IMR-90 (cell line): ENCODE results near the gene DISC1. TPM values are rescaled to one million over a fixed set of nuclear protein-coding genes. Genes with fewer than 3 reads are reported as not detected.

Source experiments
- ATAC-seq: fragments of 200-7000 bp; cut with Tn5 transposase; 2 replicates; pipeline ENCODE4 v1.9.1; 2020; ENCODE audit warnings: low read depth, mild to moderate bottlenecking, moderate library complexity
- BruUV-seq: library from RNA; stranded (reverse); fragments of 400-500 nt; replicated peaks from 2 replicates; lab custom pipeline; 2021; lab: Mats Ljungman, UMichigan
- CTCF ChIA-PET: fragments of 300-600 bp; formaldehyde crosslinking; extraction: SDS; loops from one replicate; lab custom pipeline; 2021; ENCODE audit warnings: antibody characterized with exemption; lab: Yijun Ruan, JAX
- POLR2A ChIA-PET: fragments of 300-600 bp; sonication (Branson Sonifier 250); formaldehyde crosslinking; loops from one replicate; lab custom pipeline; 2022; ENCODE audit warnings: antibody characterized with exemption; ENCODE audit not compliant: unreplicated experiment; lab: Charles Lee
- DNase-seq: peaks from one replicate; pipeline ENCODE4 v3.0.0; 2013
- H2AFZ ChIP-seq: replicated peaks from 2 replicates; pipeline ENCODE3; 2013; ENCODE audit warnings: low read length, mild to moderate bottlenecking; ENCODE audit not compliant: poor library complexity
- H2AK5ac ChIP-seq: 2 replicates; pipeline ENCODE4 v1.6.1; 2013; ENCODE audit warnings: low read depth, low read length, inconsistent platforms
- H2AK9ac ChIP-seq: replicated peaks from 2 replicates; pipeline ENCODE3; 2013; ENCODE audit warnings: mild to moderate bottlenecking, low read depth, low read length, moderate library complexity; ENCODE audit not compliant: poor library complexity
- H2BK120ac ChIP-seq: 2 replicates; pipeline ENCODE4 v1.6.1; 2013; ENCODE audit warnings: low read depth, low read length, inconsistent platforms
- H2BK15ac ChIP-seq: 3 replicates; pipeline ENCODE4 v1.6.1; 2013; ENCODE audit warnings: low read depth, low read length, inconsistent platforms
- H2BK20ac ChIP-seq: 2 replicates; pipeline ENCODE4 v1.6.1; 2013; ENCODE audit warnings: low read depth, mild to moderate bottlenecking, inconsistent platforms, low read length, moderate library complexity
- H2BK5ac ChIP-seq: 2 replicates; pipeline ENCODE4 v1.6.1; 2013; ENCODE audit warnings: mild to moderate bottlenecking, low read depth, low read length, inconsistent platforms; ENCODE audit not compliant: poor library complexity, severe bottlenecking
- H3K14ac ChIP-seq: replicated peaks from 2 replicates; pipeline ENCODE4 v1.6.1; 2013; ENCODE audit warnings: low read depth, low read length, inconsistent platforms
- H3K18ac ChIP-seq: 2 replicates; pipeline ENCODE4 v1.6.1; 2013; ENCODE audit warnings: low read depth, low read length, control low read depth
- H3K23ac ChIP-seq: 2 replicates; pipeline ENCODE4 v1.6.1; 2013; ENCODE audit warnings: low read depth, low read length, inconsistent platforms
- H3K27ac ChIP-seq: 2 replicates; pipeline ENCODE4 v1.5.1; 2013; ENCODE audit warnings: mild to moderate bottlenecking, control low read depth, low read length; ENCODE audit not compliant: insufficient read depth
- H3K27me3 ChIP-seq: 2 replicates; pipeline ENCODE4 v1.6.1; 2013; ENCODE audit warnings: low read length; ENCODE audit not compliant: control insufficient read depth, insufficient read depth
- H3K36me3 ChIP-seq: 2 replicates; pipeline ENCODE4 v1.6.1; 2013; ENCODE audit warnings: low read length, mixed read lengths; ENCODE audit not compliant: control insufficient read depth, insufficient read depth
- H3K4ac ChIP-seq: 2 replicates; pipeline ENCODE4 v1.6.1; 2013; ENCODE audit warnings: low read depth, low read length, inconsistent platforms
- H3K4me1 ChIP-seq: 2 replicates; pipeline ENCODE4 v1.6.1; 2013; ENCODE audit warnings: low read length, mixed read lengths; ENCODE audit not compliant: control insufficient read depth, insufficient read depth
- H3K4me2 ChIP-seq: 2 replicates; pipeline ENCODE4 v1.6.1; 2013; ENCODE audit warnings: low read depth, mild to moderate bottlenecking, control low read depth, low read length, moderate library complexity
- H3K4me3 ChIP-seq: 2 replicates; pipeline ENCODE4 v1.5.1; 2013; ENCODE audit warnings: low read depth, mild to moderate bottlenecking, control low read depth, low read length, moderate library complexity; ENCODE audit not compliant: insufficient read depth
- H3K56ac ChIP-seq: 2 replicates; pipeline ENCODE4 v1.6.1; 2013; ENCODE audit warnings: low read length, inconsistent platforms; ENCODE audit not compliant: insufficient read depth; ENCODE audit errors: extremely low read depth
- H3K79me1 ChIP-seq, 2 experiments: 2 replicates each; pipeline ENCODE4 v1.6.1; 2013; ENCODE audit warnings: low read length in 2 of 2, inconsistent platforms in 1 of 2, low read depth in 1 of 2
- H3K9ac ChIP-seq: 2 replicates; pipeline ENCODE4 v1.6.1; 2013; ENCODE audit warnings: low read depth, low read length, control low read depth
- H3K9me1 ChIP-seq: 2 replicates; pipeline ENCODE4 v1.6.1; 2013; ENCODE audit warnings: low read length, inconsistent platforms; ENCODE audit not compliant: insufficient read depth
- H3K9me3 ChIP-seq: 2 replicates; pipeline ENCODE4 v1.6.1; 2013; ENCODE audit warnings: low read length; ENCODE audit not compliant: control insufficient read depth, insufficient read depth
- H4K20me1 ChIP-seq: 2 replicates; pipeline ENCODE4 v1.6.1; 2013; ENCODE audit warnings: low read length, inconsistent platforms; ENCODE audit not compliant: insufficient read depth
- H4K5ac ChIP-seq: 2 replicates; pipeline ENCODE4 v1.6.1; 2013; ENCODE audit warnings: mild to moderate bottlenecking, low read depth, low read length, control low read depth
- H4K8ac ChIP-seq, 2 experiments: 2 replicates each; pipeline ENCODE4 v1.6.1; 2013; ENCODE audit warnings: low read depth in 2 of 2, low read length in 2 of 2, control low read depth in 1 of 2, inconsistent platforms in 1 of 2
- H4K91ac ChIP-seq: 2 replicates; pipeline ENCODE4 v1.6.1; 2013; ENCODE audit warnings: low read depth, low read length, inconsistent platforms; ENCODE audit not compliant: insufficient read depth
- BHLHE40 ChIP-seq: fragments of 150-350 bp; IDR thresholded peaks from 2 replicates; pipeline ENCODE4 v1.6.1; 2016; ENCODE audit warnings: mild to moderate bottlenecking, low read depth, low read length
- CEBPB ChIP-seq: IDR thresholded peaks from 2 replicates; pipeline ENCODE4 v1.6.1; 2012; ENCODE audit warnings: low read depth, low read length, improper control_type of control experiment
- CHD1 ChIP-seq: IDR thresholded peaks from 2 replicates; pipeline ENCODE4 v1.6.1; 2012; ENCODE audit warnings: low read depth, low read length, improper control_type of control experiment
- FOS ChIP-seq: fragments of 150-350 bp; IDR thresholded peaks from 2 replicates; pipeline ENCODE4 v1.6.1; 2016; ENCODE audit warnings: low read depth, low read length
- MAFK ChIP-seq: IDR thresholded peaks from 2 replicates; pipeline ENCODE4 v1.6.1; 2012; ENCODE audit warnings: low read depth, low read length, improper control_type of control experiment
- MAZ ChIP-seq: IDR thresholded peaks from 2 replicates; pipeline ENCODE4 v1.6.1; 2012; ENCODE audit warnings: low read depth, mild to moderate bottlenecking, low read length, improper control_type of control experiment, moderate library complexity, borderline replicate concordance
- MXI1 ChIP-seq: IDR thresholded peaks from 2 replicates; pipeline ENCODE4 v1.6.1; 2012; ENCODE audit warnings: low read depth, mild to moderate bottlenecking, low read length, moderate library complexity, borderline replicate concordance
- NFE2L2 ChIP-seq: fragments of 150-350 bp; IDR thresholded peaks from 2 replicates; pipeline ENCODE4 v1.6.1; 2016; ENCODE audit warnings: low read depth, mild to moderate bottlenecking, low read length
- POLR2A ChIP-seq: IDR thresholded peaks from 2 replicates; pipeline ENCODE4 v1.6.1; 2012; ENCODE audit warnings: mild to moderate bottlenecking, low read depth, low read length
- RAD21 ChIP-seq: IDR thresholded peaks from 2 replicates; pipeline ENCODE4 v1.6.1; 2012; ENCODE audit warnings: low read length, improper control_type of control experiment
- RCOR1 ChIP-seq: IDR thresholded peaks from 2 replicates; pipeline ENCODE4 v1.6.1; 2012; ENCODE audit warnings: mild to moderate bottlenecking, low read length, improper control_type of control experiment; ENCODE audit not compliant: insufficient replicate concordance
- RFX5 ChIP-seq: IDR thresholded peaks from 2 replicates; pipeline ENCODE4 v1.8.0; 2012; ENCODE audit warnings: low read depth, mild to moderate bottlenecking, low read length, moderate library complexity
- SMC3 ChIP-seq: fragments of 150-350 bp; IDR thresholded peaks from 2 replicates; pipeline ENCODE4 v1.6.1; 2016; ENCODE audit warnings: low read depth, mild to moderate bottlenecking, antibody characterized with exemption, low read length, moderate library complexity
- WGBS, 2 experiments: methylation state at CpG; one replicate each; pipeline versions ENCODE4 v1.1.5 to v1.1.7; 2013; ENCODE audit warnings: missing lambda C conversion rate in 2 of 2; ENCODE audit not compliant: insufficient read length in 1 of 2; ENCODE audit errors: extremely low coverage in 2 of 2; 5-methylcytosine and 5-hydroxymethylcytosine counted together
- dilution Hi-C: fragments of 300-500 bp; cut with HindIII; formaldehyde crosslinking; loops from one replicate; pipeline ENCODE4 v1.14.3; 2018; ENCODE audit warnings: low sequenced_read_pairs; ENCODE audit not compliant: unreplicated experiment
- in situ Hi-C: fragments of 300-500 bp; cut with MboI; formaldehyde crosslinking; loops from 3 replicates; pipeline ENCODE4 v1.14.3; 2019; ENCODE audit warnings: low sequenced_read_pairs, inconsistent platforms, mixed read lengths
- intact Hi-C: fragments of 100-400 bp; cut with micrococcal nuclease; formaldehyde crosslinking; loops from 2 replicates; pipeline ENCODE4 v1.10.0; 2022
- polyA plus RNA-seq, 3 experiments: library from polyadenylated mRNA; depleted of rRNA; stranded (reverse); fragments of >200 nt; gene quantifications; 2 replicates each; pipeline ENCODE4 v1.2.3, GENCODE V29; 2012; ENCODE audit warnings: low replicate concordance in 1 of 3
- total RNA-seq: library from RNA; depleted of rRNA; stranded (reverse); fragments of >200 nt; gene quantifications from 2 replicates; pipeline ENCODE4 v1.2.3, GENCODE V29; 2012
- TF ChIP-seq, protein P1 (sequence below): conservative IDR thresholded peaks from 2 replicates; pipeline ENCODE4 v1.5.1; 2012; ENCODE audit warnings: mild to moderate bottlenecking, low read depth, low read length, improper control_type of control experiment
- TF ChIP-seq, protein P2 (sequence below): fragments of 150-350 bp; IDR thresholded peaks from 2 replicates; pipeline ENCODE4 v1.6.1; 2017; ENCODE audit warnings: mild to moderate bottlenecking, antibody characterized with exemption, low read length, low read depth
- TF ChIP-seq, protein P3 (sequence below): fragments of 150-350 bp; IDR thresholded peaks from 2 replicates; pipeline ENCODE4 v1.6.1; 2016; ENCODE audit warnings: low read depth, mild to moderate bottlenecking, low read length, moderate library complexity, borderline replicate concordance

Gene DISC1
- total and polyA plus RNA-seq, 2 of the 4 experiments (the other 2 are of a cell fraction): 2.2 to 7.0 TPM

DNA sequence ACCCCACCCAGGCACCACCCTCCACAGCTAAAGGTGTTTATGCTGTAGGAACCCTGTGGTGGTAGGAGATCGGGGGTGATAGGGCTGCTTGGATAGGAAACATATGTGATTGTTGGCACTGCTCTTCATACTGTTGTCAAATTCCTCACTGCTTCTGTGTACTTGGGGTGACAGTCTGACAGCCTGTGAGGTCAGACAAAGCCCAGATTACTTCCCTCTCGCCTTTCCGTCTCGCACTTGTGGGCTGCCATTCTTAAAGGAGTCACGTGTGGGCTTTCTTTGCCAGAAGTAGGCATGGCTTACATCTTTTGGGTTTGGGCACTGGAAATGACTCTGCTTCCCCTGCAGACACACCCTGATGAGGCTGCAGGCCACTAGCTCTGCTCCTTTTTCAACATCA lies 363.8 kb downstream of the DISC1 start:
- Histone ChIP-seq H2BK5ac (no peak overlapping the region), H2AFZ (no peak overlapping the region), H3K18ac (no peak overlapping the region), H3K23ac (no peak overlapping the region), H2AK9ac (no peak overlapping the region), H3K4me3 (no peak overlapping the region), H3K56ac (no peak overlapping the region), H3K14ac (no peak overlapping the region), H3K36me3 (no peaks in the 10 kb centered on the region), H3K4ac (no peak overlapping the region), H2BK120ac (no peak overlapping the region), H4K8ac (no peak overlapping the region), H3K4me1 (no peaks in the 10 kb centered on the region), H4K20me1 (no peaks in the 10 kb centered on the region), H3K9me3 (no peaks in the 10 kb centered on the region), H3K9me1 (no peaks in the 10 kb centered on the region), H2BK15ac (no peak overlapping the region), H3K79me1 (no peaks in the 10 kb centered on the region), H4K5ac (no peak overlapping the region), H3K9ac (no peak overlapping the region), H2AK5ac (no peak overlapping the region), H3K27ac (no peak overlapping the region), H3K27me3 (no peaks in the 10 kb centered on the region), H4K91ac (no peak overlapping the region), H3K4me2 (no peak overlapping the region), H2BK20ac (no peak overlapping the region)
- no peak for ATAC-seq
- dilution Hi-C loops (no loop called here), intact Hi-C loops (no loop called here), in situ Hi-C loops (no loop called here)
- TF ChIP-seq, protein P1, sequence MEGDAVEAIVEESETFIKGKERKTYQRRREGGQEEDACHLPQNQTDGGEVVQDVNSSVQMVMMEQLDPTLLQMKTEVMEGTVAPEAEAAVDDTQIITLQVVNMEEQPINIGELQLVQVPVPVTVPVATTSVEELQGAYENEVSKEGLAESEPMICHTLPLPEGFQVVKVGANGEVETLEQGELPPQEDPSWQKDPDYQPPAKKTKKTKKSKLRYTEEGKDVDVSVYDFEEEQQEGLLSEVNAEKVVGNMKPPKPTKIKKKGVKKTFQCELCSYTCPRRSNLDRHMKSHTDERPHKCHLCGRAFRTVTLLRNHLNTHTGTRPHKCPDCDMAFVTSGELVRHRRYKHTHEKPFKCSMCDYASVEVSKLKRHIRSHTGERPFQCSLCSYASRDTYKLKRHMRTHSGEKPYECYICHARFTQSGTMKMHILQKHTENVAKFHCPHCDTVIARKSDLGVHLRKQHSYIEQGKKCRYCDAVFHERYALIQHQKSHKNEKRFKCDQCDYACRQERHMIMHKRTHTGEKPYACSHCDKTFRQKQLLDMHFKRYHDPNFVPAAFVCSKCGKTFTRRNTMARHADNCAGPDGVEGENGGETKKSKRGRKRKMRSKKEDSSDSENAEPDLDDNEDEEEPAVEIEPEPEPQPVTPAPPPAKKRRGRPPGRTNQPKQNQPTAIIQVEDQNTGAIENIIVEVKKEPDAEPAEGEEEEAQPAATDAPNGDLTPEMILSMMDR: no peak
- TF ChIP-seq CEBPB: no peak
- TF ChIP-seq MXI1: no peak
- no peak for TF ChIP-seq BHLHE40
- no peak for TF ChIP-seq NFE2L2
- TF ChIP-seq MAZ: no peak
- TF ChIP-seq MAFK: no peak
- TF ChIP-seq CHD1: no peak
- no peak for TF ChIP-seq FOS
- TF ChIP-seq RAD21: no peak
- TF ChIP-seq POLR2A: no peak
- TF ChIP-seq, protein P2, sequence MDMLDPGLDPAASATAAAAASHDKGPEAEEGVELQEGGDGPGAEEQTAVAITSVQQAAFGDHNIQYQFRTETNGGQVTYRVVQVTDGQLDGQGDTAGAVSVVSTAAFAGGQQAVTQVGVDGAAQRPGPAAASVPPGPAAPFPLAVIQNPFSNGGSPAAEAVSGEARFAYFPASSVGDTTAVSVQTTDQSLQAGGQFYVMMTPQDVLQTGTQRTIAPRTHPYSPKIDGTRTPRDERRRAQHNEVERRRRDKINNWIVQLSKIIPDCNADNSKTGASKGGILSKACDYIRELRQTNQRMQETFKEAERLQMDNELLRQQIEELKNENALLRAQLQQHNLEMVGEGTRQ: no peak
- TF ChIP-seq, protein P3, sequence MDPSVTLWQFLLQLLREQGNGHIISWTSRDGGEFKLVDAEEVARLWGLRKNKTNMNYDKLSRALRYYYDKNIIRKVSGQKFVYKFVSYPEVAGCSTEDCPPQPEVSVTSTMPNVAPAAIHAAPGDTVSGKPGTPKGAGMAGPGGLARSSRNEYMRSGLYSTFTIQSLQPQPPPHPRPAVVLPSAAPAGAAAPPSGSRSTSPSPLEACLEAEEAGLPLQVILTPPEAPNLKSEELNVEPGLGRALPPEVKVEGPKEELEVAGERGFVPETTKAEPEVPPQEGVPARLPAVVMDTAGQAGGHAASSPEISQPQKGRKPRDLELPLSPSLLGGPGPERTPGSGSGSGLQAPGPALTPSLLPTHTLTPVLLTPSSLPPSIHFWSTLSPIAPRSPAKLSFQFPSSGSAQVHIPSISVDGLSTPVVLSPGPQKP: no peak
- no peak for TF ChIP-seq RFX5
- TF ChIP-seq SMC3: no peak
- no peak for TF ChIP-seq RCOR1
- WGBS, 2 experiments: 75% methylated on average over 4 of the region's 5 CpGs; no CpG with 5 or more reads in 1 of the 2 experiments
- ChIA-PET CTCF (no interaction called here), POLR2A (no interaction called here)
- no peak for DNase-seq
- BruUV-seq: no TSS peak
